Heart right ventricle (tissue), 16 donors: ENCODE data around the gene CAVIN4. TPM values are rescaled to one million over a fixed set of nuclear protein-coding genes. Genes with fewer than 3 reads are reported as not detected.

Experiments used
- ATAC-seq, 8 donors: fragments of 200-7000 bp; cut with Tn5 transposase; one replicate each; pipeline ENCODE4 v1.9.1; 2020; ENCODE audit warnings: mild to moderate bottlenecking in 8 of 8, moderate library complexity in 8 of 8, moderate number of reproducible peaks in 1 of 8
- DNase-seq, 2 donors: peaks; one replicate each; pipeline ENCODE4 v3.0.0-alpha.2; 2020
- H3K27ac ChIP-seq, 10 donors: fragments of 200-600 bp; sonication (generic) in 2 of 10; one replicate each; pipeline versions ENCODE4 v1.5.0 to v1.8.0; 2020 to 2022; ENCODE audit warnings: mild to moderate bottlenecking in 3 of 10
- H3K27me3 ChIP-seq, 7 donors: fragments of 200-600 bp; one replicate each; pipeline ENCODE4 v1.8.0; 2021 to 2022; ENCODE audit warnings: mild to moderate bottlenecking in 2 of 7
- H3K36me3 ChIP-seq, 9 donors: fragments of 200-600 bp; sonication (generic) in 1 of 9; one replicate each; pipeline versions ENCODE4 v1.5.0 to v1.8.0; 2020 to 2022; ENCODE audit warnings: mild to moderate bottlenecking in 2 of 9
- H3K4me1 ChIP-seq, 9 donors: fragments of 200-600 bp; sonication (generic) in 1 of 9; one replicate each; pipeline versions ENCODE4 v1.5.0 to v1.8.0; 2020 to 2022; ENCODE audit warnings: mild to moderate bottlenecking in 4 of 9
- H3K4me3 ChIP-seq, 10 donors: fragments of 200-600 bp; sonication (generic) in 2 of 10; one replicate each; pipeline versions ENCODE4 v1.5.0 to v1.8.0; 2020 to 2022; ENCODE audit warnings: mild to moderate bottlenecking in 7 of 10, moderate library complexity in 2 of 10
- H3K9me3 ChIP-seq, 11 donors: fragments of 200-600 bp in 10 of 11; sonication (generic) in 2 of 11; one replicate each; pipeline versions ENCODE4 v1.5.0 to v1.8.0; 2013 to 2022; ENCODE audit warnings: mild to moderate bottlenecking in 2 of 11, control low read depth in 1 of 11, moderate library complexity in 1 of 11
- CTCF ChIP-seq, 9 donors: fragments of 200-600 bp; sonication (generic) in 2 of 9; IDR thresholded peaks; one replicate each; pipeline versions ENCODE4 v1.5.0 to v1.8.0; 2021 to 2022; ENCODE audit warnings: antibody characterized with exemption in 9 of 9, mild to moderate bottlenecking in 5 of 9, moderate library complexity in 1 of 9
- WGBS, 2 donors: extraction: QIAGEN DNeasy Blood & Tissue Kit; methylation state at CpG; one replicate each; pipeline ENCODE4 v1.1.7; 2013; ENCODE audit warnings: inconsistent platforms in 1 of 2; 5-methylcytosine and 5-hydroxymethylcytosine counted together
- intact Hi-C, 10 donors: fragments of 100-400 bp; cut with DNase I; formaldehyde crosslinking; loops; one replicate each; pipeline versions ENCODE4 v1.11.1 to v1.14.2; 2022
- polyA plus RNA-seq, 2 donors: library from polyadenylated mRNA; stranded (reverse); fragments of 200-250 nt; gene quantifications; one replicate each; pipeline ENCODE4 v1.2.3, GENCODE V29; 2013
- total RNA-seq, 10 donors: library from RNA; stranded (reverse); fragmentation: NEBNext Ultra II Directional in 3 of 10; extraction: Animal tissue kit (Norgen Biotek cat#: 25700) in 3 of 10; gene quantifications; one replicate each; pipeline versions ENCODE4 v1.2.1 to v1.2.4, GENCODE V29; 2021 to 2023
- donor health status: Arrhythmogenic right ventricular cardiomyopathy.
- donor health status: ischemic (EF 13 %, LVEDD 7.1; RV severe dilation, severe dysfunction).
- donor health status: healthy with polysubstance abuse.
- donor health status: DM: no; HTN: yes; CAD: no.
- donor health status: DM: no; HTN: no; CAD: no.
- donor health status: ischemic (EF 25% LVEDD 6.9; RV normal size, moderate dysfunction).
- donor health status: ischemic (EF 25% LVEDD 5.7; RV mildly dilated, moderate dysfunction).
- donor health status: healthy.
- donor health status: DM: yes; HTN: yes; CAD: no.
- donor health status: Ischemic cardiomyopathy.
- donor health status: ischemic (EF 35%, LVEDD 5.7; RV mildly dilated, moderate dysfunction).
- donor health status: nonischemic (EF 11% LVEDD 7.7; RV severe dilation, severe dysfunction).
- donor health status: DM: yes; HTN: yes; CAD: no.
- donor health status: PGD.
- donor health status: ischemic (EF 29% LVEDD 5.4; RV normal size, mild dysfunction).
- donor health status: nonischemic (EF 23%, LVEDD 6.1; RV moderate dilation, normal function).

Gene CAVIN4
- total and polyA plus RNA-seq, 12 donors = 13.0 to 132 (median 66.4) TPM

GRCh38 chr9:100587375-100587774 lies 9.5 kb downstream of the CAVIN4 start:
- ATAC-seq = peak in 5 of 8 donors; percentile 5 to 56 (median 31)
- Histone ChIP-seq H3K27me3 (no peaks in the 10 kb centered on the region), H3K36me3 (peaks cover 0 to 18% (median 0%) of the 10 kb centered on the region in 9 donors), H3K4me3 (no peak overlapping the region), H3K27ac (peak overlapping the region in 1 of 10 donors; percentile 7), H3K4me1 (peaks cover 0 to 28% (median 5%) of the 10 kb centered on the region in 9 donors), H3K9me3 (no peaks in the 10 kb centered on the region)
- WGBS, 2 donors = 42 to 47% methylated on average over 9 of the region's 9 CpGs
- DNase-seq = no peak
- intact Hi-C loops = loop anchor here in 1 of 10 donors (10.0 kb wide), 1 partner anchor 1423 kb away; no protein-coding TSS in a partner anchor
- no peak for TF ChIP-seq CTCF (IDR thresholded peaks at IDR 0.05)

- peaks cover 0 to 15% (median 5%) of the 10 kb centered on the region in 9 donors for H3K4me1 ChIP-seq
- ATAC-seq (no peak), DNase-seq (no peak)
- 90% methylated on average over 5 of the region's 5 CpGs for WGBS, 2 donors
- H3K4me3 ChIP-seq = no peak overlapping the region
- no peak overlapping the region for H3K27ac ChIP-seq
- intact Hi-C loops = loop anchor here in 1 of 10 donors (10.0 kb wide), 1 partner anchor 1425 kb away; no protein-coding TSS in a partner anchor
- TF ChIP-seq CTCF (IDR thresholded peaks at IDR 0.05) = no peak
- H3K36me3 ChIP-seq = peaks cover 0 to 18% (median 0%) of the 10 kb centered on the region in 9 donors
- no peaks in the 10 kb centered on the region for H3K9me3 ChIP-seq
- no peaks in the 10 kb centered on the region for H3K27me3 ChIP-seq
These were observed 11.7 kb downstream of the CAVIN4 start for GRCh38 chr9:100589582-100589981.

- H3K36me3 ChIP-seq = peaks cover 0 to 16% (median 0%) of the 10 kb centered on the region in 9 donors
- intact Hi-C loops = loop anchor here in 8 of 10 donors (10.0 kb wide), 9 partner anchors 86 to 1416 kb away; partner anchors contain the start of genes MSANTD3 (in 1 of the 8) and TEX10 (in 1 of the 8)
- no peak for TF ChIP-seq CTCF (IDR thresholded peaks at IDR 0.05)
- no peaks in the 10 kb centered on the region for H3K27me3 ChIP-seq
- H3K27ac ChIP-seq = no peak overlapping the region
- WGBS, 2 donors = 46 to 54% methylated on average over 2 of the region's 2 CpGs
- no peak overlapping the region for H3K4me3 ChIP-seq
- peaks cover 0 to 20% (median 7%) of the 10 kb centered on the region in 9 donors for H3K4me1 ChIP-seq
- no peak for ATAC-seq
- H3K9me3 ChIP-seq = no peaks in the 10 kb centered on the region
- no peak for DNase-seq
These were observed 12.6 kb downstream of the CAVIN4 start for GRCh38 chr9:100590481-100590880.

- Histone ChIP-seq H3K36me3 (peaks cover 0 to 10% (median 0%) of the 10 kb centered on the region in 9 donors), H3K27ac (no peak overlapping the region), H3K9me3 (no peaks in the 10 kb centered on the region), H3K27me3 (peaks cover 0 to 2% (median 0%) of the 10 kb centered on the region in 7 donors), H3K4me3 (no peak overlapping the region), H3K4me1 (peaks cover 0 to 20% (median 7%) of the 10 kb centered on the region in 9 donors)
- WGBS, 2 donors = 95% methylated on average over 6 of the region's 6 CpGs
- no peak for TF ChIP-seq CTCF (IDR thresholded peaks at IDR 0.05)
- ATAC-seq (no peak), DNase-seq (no peak)
- intact Hi-C loops = loop anchor here in 8 of 10 donors (10.0 kb wide), 9 partner anchors 86 to 1416 kb away; partner anchors contain the start of genes MSANTD3 (in 1 of the 8) and TEX10 (in 1 of the 8)
These were observed 13.3 kb downstream of the CAVIN4 start for GRCh38 chr9:100591139-100591538.
